Panc1 (cell line): ENCODE measurements around the gene NDUFS7.

Experiments
- POLR2AphosphoS5 ChIP-seq: IDR thresholded peaks from 2 replicates; pipeline ENCODE4 v1.6.1; 2012; ENCODE audit warnings: mild to moderate bottlenecking, low read depth, low read length, moderate library complexity
- TCF7L2 ChIP-seq: IDR thresholded peaks from 2 replicates; pipeline ENCODE4 v1.6.1; 2011; ENCODE audit warnings: mild to moderate bottlenecking, low read depth, low read length, inconsistent platforms
- TF ChIP-seq, protein P1 (sequence below): fragments of 450-650 bp; IDR thresholded peaks from 2 replicates; pipeline ENCODE4 v1.5.1; 2017; ENCODE audit warnings: mild to moderate bottlenecking
- TF ChIP-seq, protein P2 (sequence below), 2 experiments: IDR thresholded peaks; 2 replicates each; pipeline ENCODE4 v1.6.1; 2011 to 2012; ENCODE audit warnings: low read depth in 2 of 2, control low read depth in 1 of 2, low read length in 1 of 2, mild to moderate bottlenecking in 1 of 2, moderate library complexity in 1 of 2; ENCODE audit not compliant: insufficient read depth in 1 of 2

DNA sequence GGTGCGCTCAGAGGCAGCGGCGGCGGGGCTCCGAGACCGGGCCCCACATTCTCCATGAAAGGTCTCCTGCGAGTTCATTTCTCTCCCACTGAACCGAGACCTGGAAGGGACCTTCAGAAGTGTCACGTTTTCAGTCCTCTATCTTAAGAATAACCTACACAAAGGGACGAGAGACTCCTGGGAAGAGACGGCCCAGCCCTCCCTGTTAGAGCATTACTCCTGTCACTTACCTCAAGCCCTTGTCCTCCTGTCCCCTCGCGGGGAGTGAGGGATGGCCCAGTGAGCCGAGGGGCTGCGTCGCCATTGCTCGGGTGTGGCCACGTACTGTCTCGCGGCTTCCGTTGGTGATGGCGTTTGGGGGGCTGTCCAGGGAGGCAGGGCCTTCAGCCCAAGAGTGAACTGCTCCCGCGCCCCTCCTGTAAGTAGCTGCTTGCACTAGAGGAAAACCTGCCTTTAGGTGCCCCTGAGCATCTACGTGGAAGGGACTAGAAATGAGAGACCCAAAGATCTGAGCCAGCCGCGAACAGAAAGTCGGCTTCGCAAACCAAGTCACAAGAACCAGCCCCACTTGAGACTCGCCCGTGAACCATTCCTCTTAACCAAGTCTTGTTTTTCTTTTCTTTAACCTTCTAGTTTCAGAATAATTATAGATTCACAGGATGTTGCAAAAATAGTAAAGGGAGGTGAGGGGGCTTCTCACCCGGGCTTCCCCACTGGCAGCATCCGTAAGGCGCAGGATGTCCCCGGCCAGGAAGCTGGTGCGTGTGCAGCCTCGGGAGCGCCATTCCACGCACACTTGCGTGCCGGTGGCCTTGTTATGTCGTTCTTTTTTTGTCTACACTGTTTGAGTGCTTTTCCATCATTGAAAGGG, 21.1 kb upstream of the NDUFS7 start:
- TF ChIP-seq, protein P1, sequence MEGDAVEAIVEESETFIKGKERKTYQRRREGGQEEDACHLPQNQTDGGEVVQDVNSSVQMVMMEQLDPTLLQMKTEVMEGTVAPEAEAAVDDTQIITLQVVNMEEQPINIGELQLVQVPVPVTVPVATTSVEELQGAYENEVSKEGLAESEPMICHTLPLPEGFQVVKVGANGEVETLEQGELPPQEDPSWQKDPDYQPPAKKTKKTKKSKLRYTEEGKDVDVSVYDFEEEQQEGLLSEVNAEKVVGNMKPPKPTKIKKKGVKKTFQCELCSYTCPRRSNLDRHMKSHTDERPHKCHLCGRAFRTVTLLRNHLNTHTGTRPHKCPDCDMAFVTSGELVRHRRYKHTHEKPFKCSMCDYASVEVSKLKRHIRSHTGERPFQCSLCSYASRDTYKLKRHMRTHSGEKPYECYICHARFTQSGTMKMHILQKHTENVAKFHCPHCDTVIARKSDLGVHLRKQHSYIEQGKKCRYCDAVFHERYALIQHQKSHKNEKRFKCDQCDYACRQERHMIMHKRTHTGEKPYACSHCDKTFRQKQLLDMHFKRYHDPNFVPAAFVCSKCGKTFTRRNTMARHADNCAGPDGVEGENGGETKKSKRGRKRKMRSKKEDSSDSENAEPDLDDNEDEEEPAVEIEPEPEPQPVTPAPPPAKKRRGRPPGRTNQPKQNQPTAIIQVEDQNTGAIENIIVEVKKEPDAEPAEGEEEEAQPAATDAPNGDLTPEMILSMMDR = no peak
- no peak for TF ChIP-seq POLR2AphosphoS5
- TF ChIP-seq, protein P2, sequence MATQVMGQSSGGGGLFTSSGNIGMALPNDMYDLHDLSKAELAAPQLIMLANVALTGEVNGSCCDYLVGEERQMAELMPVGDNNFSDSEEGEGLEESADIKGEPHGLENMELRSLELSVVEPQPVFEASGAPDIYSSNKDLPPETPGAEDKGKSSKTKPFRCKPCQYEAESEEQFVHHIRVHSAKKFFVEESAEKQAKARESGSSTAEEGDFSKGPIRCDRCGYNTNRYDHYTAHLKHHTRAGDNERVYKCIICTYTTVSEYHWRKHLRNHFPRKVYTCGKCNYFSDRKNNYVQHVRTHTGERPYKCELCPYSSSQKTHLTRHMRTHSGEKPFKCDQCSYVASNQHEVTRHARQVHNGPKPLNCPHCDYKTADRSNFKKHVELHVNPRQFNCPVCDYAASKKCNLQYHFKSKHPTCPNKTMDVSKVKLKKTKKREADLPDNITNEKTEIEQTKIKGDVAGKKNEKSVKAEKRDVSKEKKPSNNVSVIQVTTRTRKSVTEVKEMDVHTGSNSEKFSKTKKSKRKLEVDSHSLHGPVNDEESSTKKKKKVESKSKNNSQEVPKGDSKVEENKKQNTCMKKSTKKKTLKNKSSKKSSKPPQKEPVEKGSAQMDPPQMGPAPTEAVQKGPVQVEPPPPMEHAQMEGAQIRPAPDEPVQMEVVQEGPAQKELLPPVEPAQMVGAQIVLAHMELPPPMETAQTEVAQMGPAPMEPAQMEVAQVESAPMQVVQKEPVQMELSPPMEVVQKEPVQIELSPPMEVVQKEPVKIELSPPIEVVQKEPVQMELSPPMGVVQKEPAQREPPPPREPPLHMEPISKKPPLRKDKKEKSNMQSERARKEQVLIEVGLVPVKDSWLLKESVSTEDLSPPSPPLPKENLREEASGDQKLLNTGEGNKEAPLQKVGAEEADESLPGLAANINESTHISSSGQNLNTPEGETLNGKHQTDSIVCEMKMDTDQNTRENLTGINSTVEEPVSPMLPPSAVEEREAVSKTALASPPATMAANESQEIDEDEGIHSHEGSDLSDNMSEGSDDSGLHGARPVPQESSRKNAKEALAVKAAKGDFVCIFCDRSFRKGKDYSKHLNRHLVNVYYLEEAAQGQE (IDR thresholded peaks at IDR 0.05; ENCODE audit: insufficient read depth in 1 of 2, low read depth in 2 of 2, low read length in 1 of 2) = no peak
- TF ChIP-seq TCF7L2 = no peak
